Fibroblast of the aortic adventitia (primary cell): ENCODE measurements around the gene DAND5. TPM values are rescaled to one million over a fixed set of nuclear protein-coding genes. Genes with fewer than 3 reads are reported as not detected.

Experiments
- DNase-seq: peaks from one replicate; pipeline ENCODE4 v3.0.0-alpha.2; 2010; ENCODE audit warnings: low read depth
- H3K4me3 ChIP-seq: 2 replicates; pipeline ENCODE4 v1.5.1; 2011; ENCODE audit warnings: low read depth, mild to moderate bottlenecking, control low read depth, low read length, moderate library complexity
- total RNA-seq: library from RNA; depleted of rRNA; stranded (reverse); fragments of >200 nt; gene quantifications from 2 replicates; pipeline ENCODE4 v1.2.3, GENCODE V29; 2012; ENCODE audit warnings: low replicate concordance
- TF ChIP-seq, protein P1 (sequence below): IDR thresholded peaks from 2 replicates; pipeline ENCODE4 v1.5.1; 2011; ENCODE audit warnings: mild to moderate bottlenecking, low read length, control low read depth, inconsistent platforms; ENCODE audit not compliant: insufficient read depth

DAND5 gene
- total RNA-seq, 1 donor, result 0.18 TPM

DNA sequence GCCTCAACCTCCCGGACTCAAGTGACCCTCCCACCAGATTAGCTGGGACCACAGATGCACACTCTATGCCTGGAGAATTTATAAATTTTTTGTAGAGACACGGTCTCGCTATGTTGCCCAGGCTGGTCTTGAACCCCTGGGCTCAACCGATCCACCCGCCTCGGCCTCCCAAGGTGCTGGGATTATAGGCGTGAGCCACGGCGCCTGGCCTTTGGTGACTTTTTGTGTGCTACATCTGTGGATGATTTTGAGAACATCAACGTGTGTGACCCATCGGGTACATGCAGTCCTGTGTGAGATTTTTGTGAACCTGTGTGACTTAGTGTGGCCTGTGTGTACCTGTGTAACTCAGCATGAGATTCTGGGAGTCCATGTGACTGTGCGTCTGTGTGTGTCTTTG lies 17.4 kb downstream of the DAND5 start:
- DNase-seq, result no peak
- no peak overlapping the region for H3K4me3 ChIP-seq
- TF ChIP-seq, protein P1, sequence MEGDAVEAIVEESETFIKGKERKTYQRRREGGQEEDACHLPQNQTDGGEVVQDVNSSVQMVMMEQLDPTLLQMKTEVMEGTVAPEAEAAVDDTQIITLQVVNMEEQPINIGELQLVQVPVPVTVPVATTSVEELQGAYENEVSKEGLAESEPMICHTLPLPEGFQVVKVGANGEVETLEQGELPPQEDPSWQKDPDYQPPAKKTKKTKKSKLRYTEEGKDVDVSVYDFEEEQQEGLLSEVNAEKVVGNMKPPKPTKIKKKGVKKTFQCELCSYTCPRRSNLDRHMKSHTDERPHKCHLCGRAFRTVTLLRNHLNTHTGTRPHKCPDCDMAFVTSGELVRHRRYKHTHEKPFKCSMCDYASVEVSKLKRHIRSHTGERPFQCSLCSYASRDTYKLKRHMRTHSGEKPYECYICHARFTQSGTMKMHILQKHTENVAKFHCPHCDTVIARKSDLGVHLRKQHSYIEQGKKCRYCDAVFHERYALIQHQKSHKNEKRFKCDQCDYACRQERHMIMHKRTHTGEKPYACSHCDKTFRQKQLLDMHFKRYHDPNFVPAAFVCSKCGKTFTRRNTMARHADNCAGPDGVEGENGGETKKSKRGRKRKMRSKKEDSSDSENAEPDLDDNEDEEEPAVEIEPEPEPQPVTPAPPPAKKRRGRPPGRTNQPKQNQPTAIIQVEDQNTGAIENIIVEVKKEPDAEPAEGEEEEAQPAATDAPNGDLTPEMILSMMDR, result no peak

DNA sequence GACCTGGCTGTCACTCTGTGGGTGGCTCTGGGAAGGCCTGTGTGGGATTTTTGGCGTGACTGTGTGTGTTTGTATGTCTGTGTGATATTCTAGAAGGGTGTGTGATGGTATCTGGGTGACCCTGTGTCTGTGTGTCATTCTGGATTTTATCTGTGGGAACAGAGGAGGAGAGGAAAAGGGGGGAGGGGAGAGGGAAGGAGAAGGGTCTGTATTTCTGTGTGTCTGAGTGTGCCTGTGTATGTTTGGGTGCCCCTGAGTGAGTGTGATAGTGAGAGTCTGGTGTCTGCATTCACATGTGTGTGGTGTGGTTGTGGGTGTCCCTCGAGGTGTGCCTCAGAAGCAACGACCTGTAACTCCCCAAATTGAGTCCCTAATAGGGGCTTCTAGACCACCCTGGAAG lies 17.8 kb downstream of the DAND5 start:
- no peak overlapping the region for H3K4me3 ChIP-seq
- DNase-seq, result no peak
- TF ChIP-seq, protein P1, result no peak

DNA sequence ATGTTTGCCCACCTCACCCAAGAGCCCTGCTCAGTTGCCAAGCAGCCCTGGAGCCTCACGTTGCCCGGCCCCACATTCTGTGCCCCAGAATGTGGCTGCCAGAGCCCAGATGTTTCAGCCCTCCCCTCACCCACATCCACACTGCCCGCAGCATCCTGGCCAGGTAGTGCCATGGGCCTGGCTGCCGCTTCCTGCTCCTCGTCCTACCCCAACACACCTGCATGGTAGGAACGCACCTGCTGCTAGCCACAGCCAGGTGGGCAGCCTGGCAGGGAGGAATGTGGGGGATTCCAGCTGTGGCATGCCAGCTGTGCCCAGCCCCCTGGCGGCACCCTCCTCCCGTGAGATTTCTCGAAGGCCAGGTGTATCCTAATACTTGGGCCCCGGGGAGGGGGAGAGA lies 18.4 kb downstream of the DAND5 start:
- TF ChIP-seq, protein P1, result no peak

DNA sequence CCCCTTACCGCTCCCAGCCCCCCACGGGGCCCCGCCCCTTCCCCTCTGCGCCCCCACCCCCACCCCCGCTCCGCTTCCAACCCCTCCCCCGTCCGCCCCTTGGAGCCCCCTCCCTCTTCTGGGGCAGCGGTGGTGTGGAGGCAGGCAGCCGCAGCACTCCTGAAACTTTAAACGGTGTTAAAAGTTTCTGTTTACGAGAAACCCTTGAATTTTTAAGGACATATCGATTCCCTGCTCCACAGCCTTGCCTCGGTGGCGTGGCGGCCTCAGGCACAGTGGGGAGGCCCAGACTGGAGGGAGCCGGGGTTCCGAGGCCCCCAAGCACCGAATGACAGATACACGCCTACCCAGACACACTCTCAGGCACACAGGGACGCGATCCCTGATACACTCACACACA lies 21.1 kb downstream of the DAND5 start:
- TF ChIP-seq, protein P1, result no peak
- no peak for DNase-seq
- no peak overlapping the region for H3K4me3 ChIP-seq

More for the DNA sequence above, 18.4 kb downstream of the DAND5 start:
- no peak overlapping the region for H3K4me3 ChIP-seq
- no peak for DNase-seq

DNA sequence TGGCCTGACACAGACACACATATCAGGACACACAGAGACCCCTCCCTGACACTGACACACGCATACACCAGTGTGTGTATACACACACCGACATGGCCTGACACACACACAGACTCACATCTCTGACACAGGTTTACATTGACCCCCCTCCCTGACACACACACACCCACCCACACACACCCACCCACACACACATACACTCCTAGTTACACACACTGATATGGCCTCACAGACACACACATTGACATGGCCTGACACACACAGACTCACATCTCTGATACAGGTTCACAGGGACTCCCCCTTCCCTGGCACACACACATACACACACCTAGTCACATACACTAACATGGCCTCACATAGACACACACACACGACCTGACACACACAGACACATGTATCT lies 21.5 kb downstream of the DAND5 start:
- no peak for DNase-seq
- H3K4me3 ChIP-seq, result no peak overlapping the region
- TF ChIP-seq, protein P1, result no peak

DNA sequence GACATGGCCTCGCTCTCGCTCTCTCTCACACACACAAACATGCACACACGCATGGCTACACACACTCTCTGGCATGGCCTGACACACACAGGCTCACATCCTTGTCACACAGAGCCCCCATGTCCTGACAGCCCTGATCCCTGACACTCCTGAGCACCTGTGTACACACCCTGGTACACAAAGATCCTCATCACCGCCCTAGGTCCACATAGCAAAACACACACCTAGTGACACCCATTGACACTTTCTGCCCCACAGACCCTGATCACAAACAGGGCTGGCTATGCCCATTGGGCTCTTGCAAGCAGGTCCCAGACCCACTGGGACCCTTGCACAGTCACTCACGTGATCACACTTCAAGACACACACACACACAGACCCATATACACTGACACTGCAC lies 21.9 kb downstream of the DAND5 start:
- H3K4me3 ChIP-seq, result no peak overlapping the region
- TF ChIP-seq, protein P1, result no peak
- DNase-seq, result no peak

DNA sequence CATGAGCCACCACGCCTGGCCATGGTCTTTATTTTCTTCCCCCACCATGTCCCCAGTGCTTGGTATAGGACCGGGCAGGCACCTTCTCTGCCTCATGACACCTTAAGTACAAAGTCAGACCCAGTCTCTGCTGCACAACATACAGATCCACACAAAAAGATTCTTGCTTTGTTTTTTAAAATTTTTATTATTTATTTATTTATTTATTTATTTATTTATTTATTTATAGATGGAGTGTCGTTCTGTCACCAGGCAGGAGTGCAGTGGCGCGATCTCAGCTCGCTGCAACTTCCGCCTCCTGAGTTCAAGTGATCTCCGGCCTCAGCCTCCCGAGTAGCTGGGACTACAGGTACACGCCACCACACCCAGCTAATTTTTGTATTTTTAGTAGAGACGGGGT lies 23.4 kb downstream of the DAND5 start:
- H3K4me3 ChIP-seq, result no peak overlapping the region
- DNase-seq, result no peak
- TF ChIP-seq, protein P1, result no peak
